Stimulated activated CD8-positive, alpha-beta memory T cell treated with anti-CD3 and anti-CD28 coated beads, Interleukin-15, amount 100 ng/mL, for 4 hours (primary cell): ENCODE results near the gene FAM120B.
"Not testable (repeated sequence)": the region's sequence is repeated elsewhere in the genome, so short reads cannot be mapped to it uniquely, and the experiment has no call there.

Source experiments
- DNase-seq, 2 donors: peaks; one replicate each; pipeline ENCODE4 v3.0.0-alpha.2; 2020; ENCODE audit warnings: low read depth in 2 of 2

The FAM120B gene

DNA sequence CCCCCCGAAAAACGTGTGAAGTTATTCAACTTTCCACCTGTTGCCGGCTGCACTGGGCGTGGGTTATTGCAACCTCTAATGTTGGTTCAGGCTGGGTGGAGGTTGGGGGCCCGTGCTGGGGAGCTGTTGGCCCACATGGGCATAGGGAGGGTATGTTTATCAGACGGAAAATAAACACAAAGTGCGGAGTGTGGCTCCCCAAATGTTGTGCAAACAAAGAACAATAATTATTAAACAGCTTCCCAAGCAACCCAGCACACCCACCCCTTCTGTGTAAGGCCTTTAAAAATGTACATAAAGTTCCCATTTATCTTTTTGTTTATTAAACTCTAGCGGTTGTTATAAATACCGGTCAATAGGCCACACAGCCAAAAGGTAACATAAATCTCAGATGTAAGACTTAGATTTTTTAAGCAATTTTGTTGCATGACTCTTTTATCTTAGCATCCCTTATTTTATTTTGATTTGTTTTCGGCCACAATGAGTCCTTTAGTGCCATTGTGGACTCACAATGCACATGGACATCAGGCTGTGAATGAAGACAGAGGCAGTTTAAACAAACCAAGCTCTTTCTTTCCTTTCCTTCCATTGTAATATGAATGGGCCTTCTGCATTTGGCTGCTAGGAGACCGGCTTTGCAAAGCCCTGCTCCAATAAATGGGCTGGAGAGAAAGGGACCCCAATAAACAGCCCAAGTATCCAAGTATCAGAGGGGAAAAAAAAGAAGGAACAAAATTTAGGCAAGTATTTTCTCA is 8.8 kb upstream of the FAM120B start:
- no peak for DNase-seq

DNA sequence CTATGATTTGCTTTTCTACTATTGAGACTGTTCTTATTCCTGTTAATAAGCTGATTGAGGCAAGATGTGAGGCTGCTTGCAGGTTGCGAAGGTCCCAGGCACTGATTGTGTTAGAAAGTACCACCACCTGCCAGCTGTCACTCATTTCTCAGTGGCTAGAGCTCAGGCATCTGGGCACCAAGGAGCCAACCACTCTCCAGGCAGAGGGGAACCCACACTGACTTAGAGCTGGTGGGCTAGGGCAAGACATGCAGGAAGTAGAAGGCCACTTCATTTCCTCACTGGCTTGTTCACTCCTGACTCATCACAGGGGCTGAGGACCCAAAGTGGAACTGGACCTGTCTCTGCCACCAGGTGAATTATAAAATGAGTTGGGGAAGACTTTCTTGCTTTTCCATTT is 7.9 kb upstream of the FAM120B start:
- DNase-seq, result no peak

DNA sequence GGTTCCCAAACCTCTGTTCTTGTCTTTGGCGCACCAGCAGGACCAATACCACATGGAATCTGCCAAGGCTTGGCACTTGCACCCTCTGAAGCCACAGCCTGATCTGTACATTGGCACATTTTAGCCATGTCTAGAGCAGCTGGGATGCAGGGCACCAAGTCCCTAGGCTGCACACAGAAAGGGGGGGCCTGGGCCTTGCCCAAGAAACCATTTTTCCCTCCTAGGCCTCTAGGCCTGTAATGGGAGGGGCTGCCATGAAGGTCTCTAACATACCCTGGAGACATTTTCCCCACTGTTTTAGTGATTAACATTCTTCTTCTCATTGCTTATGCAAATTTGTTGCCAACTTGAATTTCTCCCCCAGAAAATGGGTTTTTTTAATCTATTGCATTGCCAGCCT is 5.4 kb upstream of the FAM120B start:
- no peak for DNase-seq

DNA sequence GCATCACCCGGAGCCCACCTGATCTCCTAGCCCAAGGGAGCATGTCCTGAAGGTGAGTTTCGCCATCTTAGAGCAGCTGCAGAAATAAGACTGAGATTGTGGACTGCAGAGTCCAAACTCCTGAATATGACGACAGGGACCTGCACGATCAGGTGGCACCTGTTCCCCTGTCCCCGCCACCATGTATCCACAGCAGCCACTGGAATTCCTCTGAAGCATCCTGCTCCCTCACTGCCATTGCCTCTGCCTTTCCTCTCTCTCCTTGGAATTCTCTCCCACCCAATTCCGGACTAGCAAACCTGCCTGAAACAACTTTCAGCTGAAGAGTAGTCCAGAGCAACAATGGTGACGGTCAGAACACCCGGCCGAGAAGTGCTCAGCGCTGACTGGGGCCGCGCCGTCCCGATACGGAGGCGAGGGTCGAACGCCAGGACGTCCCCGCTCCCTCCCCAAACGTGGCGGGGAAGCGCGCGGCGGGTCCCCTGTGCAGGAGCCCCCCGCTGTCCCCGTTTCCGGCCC is 694 bp upstream of the FAM120B start:
- DNase-seq, result no peak

DNA sequence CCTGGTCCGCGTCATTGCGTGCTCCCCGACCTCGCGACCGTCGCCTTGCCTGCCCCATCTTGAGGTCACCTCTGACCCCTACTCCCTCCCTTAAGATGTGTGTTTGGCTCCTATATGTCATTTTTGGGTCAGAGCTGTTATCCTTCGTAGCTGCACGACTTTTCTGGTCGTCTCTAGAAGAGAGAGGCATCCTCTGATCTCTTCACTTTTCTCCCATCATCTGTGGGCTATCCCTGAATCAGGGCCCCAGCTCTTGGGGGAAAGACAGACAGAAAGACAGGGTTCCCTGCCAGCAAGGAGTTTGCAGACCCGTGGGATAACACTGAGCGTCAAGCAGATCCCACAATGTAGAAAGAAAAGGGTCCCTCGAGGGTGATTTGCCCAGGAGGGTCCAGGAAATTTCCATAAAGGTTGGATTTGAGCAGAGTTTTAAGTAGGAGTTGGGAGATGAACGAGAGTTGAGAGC is 555 bp downstream of the FAM120B start:
- DNase-seq, result no peak

DNA sequence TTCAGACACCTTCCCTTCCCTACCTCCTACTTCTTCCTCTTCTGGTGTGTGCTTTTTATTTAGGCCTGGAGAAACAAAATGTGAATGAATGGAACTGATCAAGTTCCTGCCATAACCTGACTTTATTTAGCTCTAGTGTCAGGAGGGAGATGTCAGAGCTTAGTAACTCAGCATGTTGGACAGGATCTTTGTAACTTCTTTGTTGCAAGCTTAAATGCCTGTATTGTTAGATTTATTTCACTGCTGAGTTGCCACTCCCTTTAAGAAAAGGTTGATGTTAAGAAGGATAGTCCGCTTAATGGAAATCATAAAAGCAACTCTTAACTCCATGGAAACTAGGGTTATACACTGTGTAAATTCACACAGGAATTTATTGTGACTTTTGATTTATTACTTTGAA is 2.2 kb downstream of the FAM120B start:
- no peak for DNase-seq

DNA sequence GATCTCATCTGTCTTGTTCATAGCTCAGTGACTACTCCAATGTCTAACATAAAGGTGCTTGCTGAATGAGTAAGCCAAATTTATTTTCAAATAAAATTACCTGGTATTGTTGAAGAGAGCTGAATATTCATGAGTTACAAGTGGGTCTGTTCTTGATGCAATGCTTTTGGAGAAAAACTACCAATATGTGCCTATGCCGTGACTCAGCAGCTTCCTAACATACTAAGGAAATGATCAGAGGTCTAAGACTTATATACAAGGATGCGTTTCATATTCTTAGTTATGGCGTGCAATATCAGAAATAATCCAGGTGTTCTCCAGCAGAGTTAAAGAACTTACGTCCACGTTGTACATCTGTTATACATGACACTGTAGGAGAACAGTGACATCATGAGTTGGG is 5.1 kb downstream of the FAM120B start:
- no peak for DNase-seq

DNA sequence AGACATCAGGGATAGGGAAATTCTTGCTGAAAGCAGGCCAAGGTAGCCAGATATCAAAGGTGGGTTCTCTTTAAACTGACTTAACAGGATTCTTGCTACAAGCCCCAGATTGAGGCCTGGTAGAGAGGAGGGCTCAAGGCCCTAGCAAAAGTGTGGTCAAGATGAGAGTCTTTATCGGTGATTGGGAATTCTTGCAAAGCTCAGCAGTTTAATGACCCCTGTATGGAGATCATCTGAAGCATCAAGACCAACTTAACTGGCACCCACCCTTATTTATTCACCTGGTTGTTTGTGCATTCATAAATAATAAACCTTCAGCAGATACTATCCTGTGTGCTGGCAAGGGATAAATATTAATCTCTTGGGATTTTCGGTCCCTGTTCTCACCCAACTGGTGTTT is 6.3 kb downstream of the FAM120B start:
- DNase-seq, result no peak

DNA sequence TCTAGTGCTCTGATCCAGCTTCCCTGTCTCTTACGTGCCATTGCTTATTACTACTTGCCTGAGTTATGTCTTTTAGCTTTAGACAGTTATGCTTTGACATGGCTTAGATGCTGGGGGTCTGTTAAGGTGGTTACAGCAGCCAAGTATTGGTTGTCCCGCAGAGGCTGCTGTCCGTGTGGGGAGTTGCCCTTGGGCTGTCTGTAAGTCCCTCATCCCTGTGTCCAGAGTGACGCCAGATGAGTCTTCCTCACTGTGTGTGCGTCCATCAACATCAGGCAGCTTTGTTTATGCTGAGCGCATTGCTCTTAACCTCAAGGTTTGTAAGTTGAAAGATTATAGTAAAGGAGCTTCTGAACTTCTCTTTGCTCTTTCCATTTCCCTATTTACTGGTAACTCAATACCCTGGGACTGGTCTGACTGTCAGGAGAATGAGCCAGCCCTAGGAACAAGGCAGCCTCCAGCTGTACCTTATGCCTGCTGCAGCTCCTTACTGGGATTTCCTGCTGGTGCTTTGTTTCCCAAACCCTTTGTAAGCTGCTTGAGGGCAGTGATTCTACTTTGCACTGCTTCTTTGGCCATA is 7.2 kb downstream of the FAM120B start:
- DNase-seq, result no peak

DNA sequence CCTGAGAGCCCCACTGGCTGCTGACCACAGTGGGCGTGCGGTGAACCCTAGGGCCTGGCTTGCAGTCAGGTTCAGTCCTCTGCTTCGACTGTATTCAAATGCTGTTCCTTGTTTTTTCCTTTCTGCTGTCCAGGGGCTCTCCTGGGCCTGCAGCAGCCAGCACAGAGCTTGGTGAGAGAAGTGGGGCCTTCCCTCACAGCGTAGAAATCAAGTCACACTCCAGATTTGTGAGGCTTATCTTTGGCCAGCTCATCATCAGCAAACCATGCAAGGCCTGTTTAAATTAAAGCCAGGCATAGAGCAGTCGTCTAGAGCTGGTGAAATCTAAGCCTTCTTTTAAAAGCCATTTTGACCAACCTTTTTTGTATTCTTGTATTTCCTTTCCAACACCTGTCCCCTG is 8.4 kb downstream of the FAM120B start:
- DNase-seq, result no peak

DNA sequence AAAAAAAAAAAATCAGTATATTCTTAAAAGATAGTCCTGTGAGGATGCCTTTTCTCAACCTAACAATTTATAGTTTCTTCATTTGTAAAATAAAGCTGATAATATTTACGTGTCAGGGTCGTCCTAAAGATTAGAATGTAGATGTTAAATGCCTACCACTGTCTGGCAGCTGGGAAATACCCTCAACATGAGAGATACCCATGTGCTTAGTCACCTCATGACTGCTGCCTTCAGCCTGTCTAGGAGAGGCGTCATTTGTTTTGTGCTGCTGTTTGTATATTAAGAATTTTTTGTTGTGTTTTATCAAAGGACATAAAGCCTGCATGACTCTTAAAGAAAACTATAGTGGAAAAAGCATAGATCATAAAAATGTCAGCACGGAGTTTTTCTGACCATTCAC is 9.5 kb downstream of the FAM120B start:
- no peak for DNase-seq

DNA sequence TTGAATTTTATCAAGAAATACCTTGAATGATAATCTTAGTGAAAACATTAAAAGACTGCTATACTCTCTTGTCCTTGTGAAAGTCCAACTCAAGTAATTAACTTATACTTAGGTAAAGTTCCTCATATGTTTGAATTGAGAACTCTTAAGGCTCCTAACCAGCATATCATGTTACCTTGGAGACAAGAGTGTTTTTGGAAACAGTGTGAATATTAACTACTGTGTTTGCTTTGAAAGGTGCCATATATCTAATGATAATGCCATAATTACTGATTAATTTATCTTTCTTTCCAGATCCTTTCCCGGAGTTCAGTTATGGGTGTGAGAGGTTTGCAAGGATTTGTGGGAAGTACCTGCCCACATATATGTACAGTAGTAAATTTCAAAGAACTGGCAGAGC is 10.5 kb downstream of the FAM120B start:
- no peak for DNase-seq

DNA sequence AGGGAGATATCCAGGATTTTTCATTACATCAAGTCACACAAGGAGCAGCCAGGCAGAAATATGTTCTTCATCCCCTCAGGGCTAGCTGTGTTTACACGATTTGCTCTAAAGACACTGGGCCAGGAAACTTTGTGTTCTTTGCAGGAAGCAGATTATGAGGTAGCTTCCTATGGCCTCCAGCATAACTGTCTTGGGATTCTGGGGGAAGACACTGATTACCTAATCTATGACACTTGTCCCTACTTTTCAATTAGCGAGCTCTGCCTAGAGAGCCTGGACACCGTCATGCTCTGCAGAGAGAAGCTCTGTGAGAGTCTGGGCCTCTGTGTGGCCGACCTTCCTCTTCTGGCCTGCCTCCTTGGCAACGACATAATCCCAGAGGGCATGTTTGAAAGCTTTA is 11.2 kb downstream of the FAM120B start:
- no peak for DNase-seq

DNA sequence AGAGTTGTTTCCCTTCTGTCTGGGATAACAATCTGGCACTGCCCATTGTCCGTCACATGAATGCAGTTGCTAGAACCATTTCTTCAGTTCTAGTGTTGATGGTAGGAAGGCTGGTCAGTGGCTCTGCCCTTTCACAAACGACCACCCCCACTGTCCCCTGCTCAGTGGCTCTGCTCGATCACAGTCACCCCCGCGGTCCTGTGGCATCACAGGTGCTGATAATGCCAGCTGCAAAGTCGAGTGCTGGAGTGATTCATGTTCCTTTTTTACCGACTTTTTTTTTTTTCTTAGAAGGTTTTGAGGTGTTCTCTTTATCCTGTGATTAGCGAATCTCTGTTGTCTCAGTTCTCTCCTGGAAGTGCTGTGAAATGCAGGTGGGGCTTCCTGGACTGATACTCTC is 22.8 kb downstream of the FAM120B start:
- DNase-seq, result no peak

DNA sequence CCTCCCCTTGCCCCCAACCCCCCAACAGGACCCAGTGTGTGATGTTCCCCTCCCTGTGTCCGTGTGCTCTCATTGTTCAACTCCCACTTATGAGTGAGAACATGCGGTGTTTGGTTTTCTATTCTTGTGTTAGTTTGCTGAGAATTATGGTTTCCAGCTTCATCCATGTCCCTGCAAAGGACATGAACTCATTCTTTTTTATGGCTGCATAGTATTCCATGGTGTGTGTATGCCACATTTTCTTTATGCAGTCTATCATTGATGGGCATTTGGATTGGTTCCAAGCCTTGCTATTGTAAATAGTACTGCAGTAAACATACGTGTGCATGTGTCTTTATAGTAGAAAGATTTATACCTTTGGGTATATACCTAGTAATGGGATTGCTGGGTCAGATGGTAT is 28.6 kb downstream of the FAM120B start:
- DNase-seq, result not testable (repeated sequence)

DNA sequence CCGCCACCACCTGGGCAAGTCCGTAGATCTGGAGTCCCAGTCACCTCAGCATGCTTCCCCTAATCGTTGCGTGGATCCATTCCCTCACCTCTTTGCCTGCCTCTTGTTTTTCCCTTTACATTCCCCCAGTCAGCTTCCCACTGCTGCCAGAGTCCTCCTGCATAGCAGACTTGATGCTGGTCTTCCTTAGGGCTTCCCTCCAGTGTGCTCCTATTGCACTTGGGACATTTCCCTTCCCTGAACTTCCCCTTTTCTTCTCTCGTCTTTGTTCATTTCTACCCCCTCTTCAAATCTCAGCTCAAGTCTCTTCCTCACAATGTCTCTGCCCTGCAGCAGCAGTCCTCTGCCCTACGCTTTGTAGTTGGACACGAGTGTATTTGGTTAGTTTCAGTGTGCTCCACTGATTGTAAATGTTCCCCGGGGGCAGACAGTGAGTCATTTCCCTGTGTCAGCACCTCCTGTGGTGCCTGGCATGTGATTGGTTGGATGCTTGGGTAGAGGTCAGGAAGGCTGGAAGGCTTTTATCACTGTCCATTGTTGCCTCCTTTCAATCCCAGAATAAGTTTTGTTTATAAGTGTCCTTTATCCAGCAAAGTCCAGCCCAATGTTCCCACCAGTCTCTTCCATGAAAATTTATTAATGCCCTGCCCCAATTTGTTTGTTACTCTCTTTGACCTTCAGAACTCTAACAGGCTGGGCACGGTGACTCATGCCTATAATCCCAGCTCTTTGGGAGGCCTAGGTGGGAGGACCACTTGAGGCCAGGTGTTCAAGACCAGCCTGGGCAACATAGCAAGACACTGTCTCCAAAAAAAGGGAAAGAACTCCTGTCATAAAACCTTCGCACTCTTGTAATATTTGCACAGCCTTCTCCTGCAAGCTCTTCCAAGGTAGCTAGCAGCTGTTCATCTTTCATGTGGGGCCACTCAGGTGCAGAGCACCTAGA is 38.3 kb downstream of the FAM120B start:
- no peak for DNase-seq

DNA sequence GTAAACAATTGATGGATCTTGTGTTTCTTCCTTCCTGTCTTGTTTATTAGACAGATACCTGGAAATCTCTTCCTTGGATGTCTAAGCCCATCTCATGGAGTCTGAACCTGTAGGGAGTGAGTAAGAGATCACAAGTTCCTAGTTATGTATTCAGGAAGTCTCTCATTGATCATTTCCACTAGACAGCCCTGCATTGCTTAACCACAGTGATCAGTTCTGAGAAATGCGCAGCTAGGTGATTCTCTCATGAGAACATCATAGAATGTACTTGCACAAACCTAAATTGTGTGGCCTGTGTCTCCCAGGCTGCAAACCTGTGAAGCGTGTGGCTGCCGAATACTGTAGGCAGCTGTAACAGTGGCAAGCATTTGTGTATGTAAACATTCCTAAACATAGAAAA is 39.1 kb downstream of the FAM120B start:
- no peak for DNase-seq

DNA sequence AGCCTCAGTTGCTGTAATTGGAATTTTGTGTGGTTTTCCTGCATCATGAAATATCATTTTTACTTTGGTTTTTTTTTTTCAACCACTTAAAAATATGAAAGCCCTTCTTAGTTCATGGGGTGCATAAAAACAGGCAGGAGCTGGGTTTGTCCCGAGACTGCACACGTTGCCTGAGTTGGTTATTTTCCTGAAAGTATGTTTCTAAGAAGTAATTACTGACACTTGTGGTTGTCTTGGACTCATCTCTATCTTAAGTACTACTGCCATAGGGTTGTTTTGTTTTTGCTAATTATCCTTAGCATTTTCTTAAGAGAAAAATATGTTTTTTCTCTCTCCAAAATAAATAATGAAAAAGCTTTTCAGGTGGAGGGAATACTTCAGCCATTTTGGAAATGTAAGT is 40.1 kb downstream of the FAM120B start:
- no peak for DNase-seq

DNA sequence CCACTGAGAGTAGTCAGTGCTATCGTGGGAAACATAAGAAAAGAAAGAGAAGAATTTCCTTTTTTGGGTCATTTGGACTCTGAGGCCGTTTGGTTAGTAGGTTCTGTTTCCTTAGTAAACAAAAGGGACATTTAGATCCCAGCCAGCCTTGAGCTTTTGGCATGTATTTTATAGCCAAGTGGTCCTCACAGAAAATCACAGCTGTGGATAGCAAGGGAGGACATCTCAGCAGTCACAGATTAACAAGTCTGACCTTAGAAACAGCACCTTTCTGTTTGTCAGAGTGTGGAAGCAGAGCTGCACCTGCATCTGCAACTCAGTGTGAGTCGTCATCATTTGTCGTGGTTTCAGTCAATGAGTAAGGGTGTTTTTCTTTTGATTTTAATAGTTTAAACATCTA is 40.5 kb downstream of the FAM120B start:
- DNase-seq, result no peak

DNA sequence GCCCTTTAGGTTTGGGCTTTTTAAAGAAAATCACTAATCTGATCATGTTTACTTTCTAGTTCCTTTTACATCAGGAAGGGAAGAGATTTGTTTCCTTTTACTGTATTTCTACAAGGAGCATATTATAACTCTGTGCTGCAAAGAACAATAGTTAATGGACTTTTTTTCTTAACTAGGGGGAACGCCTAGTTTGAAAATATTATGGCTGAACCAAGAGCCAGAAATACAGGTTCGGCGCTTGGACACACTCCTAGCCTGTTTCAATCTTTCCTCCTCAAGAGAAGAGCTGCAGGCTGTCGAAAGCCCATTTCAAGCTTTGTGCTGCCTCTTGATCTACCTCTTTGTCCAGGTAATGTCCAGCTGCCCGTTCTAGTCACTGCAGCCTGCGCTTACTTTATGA is 41.4 kb downstream of the FAM120B start:
- DNase-seq, result no peak

DNA sequence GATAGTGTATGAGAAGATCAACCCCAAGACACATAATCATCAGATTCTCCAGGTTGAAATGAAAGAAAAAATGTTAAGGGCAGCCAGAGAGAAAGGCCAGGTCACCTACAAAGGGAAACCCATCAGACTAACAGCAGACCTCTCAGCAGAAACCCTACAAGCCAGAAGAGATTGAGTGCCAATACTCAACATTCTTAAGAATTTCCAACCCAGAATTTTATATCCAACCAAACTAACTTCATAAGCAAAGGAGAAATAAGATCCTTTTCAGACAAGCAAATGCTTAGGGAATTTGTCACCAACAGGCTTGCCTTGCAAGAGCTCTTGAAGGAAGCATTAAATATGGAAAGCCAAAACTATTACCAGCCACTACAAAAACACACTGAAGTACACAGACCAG is 44.9 kb downstream of the FAM120B start:
- DNase-seq, result not testable (repeated sequence)

DNA sequence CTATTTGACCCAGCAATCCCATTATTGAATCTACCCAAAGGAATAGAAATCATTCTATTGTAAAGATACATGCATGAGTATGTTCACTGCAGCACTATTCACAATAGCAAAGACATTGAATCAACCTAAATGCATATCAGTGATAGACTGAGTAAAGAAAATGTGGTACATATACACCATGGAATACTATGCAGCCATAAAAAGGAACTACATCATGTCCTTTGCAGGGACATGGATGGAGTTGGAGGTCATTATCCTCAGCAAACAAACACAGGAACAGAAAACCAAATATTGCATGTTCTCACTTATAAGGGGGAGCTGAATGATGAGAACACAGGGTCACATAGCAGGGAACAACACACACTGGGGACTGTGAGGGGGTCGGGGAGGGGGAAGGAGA is 48.6 kb downstream of the FAM120B start:
- not testable (repeated sequence) for DNase-seq
